ENCODE results near the gene ULK1. TPM values are rescaled to one million over a fixed set of nuclear protein-coding genes. Genes with fewer than 3 reads are reported as not detected.

Gene ULK1
- total and polyA plus RNA-seq, 2 experiments from 2014 or later = 8.4 to 33.8 TPM

DNA sequence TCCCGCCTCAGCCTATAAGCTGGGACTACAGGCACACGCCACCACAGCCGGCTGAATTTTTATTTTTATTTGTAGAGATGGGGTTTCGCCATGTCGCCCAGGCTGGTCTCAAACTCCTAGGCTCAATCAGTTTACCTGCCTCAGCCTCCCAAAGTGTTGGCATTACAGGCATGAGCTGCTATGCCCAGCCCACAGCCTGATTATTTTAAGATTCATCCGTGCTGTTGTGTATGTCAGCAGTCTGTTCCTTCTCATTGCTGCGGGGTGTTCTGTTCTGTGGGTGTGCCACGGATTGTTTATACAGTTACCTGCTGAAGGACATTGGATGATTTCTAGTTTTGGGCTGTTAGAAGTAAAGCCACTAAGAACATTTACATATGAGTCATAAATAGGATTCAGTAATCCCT lies 45.7 kb downstream of the ULK1 start:
- Mint-ChIP-seq H3K36me3 (ENCODE audit: low read depth) (peaks cover 95% of the 10 kb centered on the region), H3K4me1 (no peaks in the 10 kb centered on the region), H3K27me3 (ENCODE audit: insufficient read depth, low read depth, poor library complexity) (peaks cover 8% of the 10 kb centered on the region), H3K4me3 (no peak overlapping the region), H3K9me3 (peaks cover 2% of the 10 kb centered on the region; the same call in 2 of the 3 replicates), H3K27ac (no peak overlapping the region)
- no peak overlapping the region for H3K4me3 ChIP-seq
- no peak for ATAC-seq
- H3K79me2 ChIP-seq (replicated peaks; ENCODE audit: insufficient read depth) = no peaks in the 10 kb centered on the region; the same call in 1 of the 2 replicates
- peaks cover 6% of the 10 kb centered on the region; the same call in 1 of the 2 replicates for H3F3A ChIP-seq (replicated peaks; ENCODE audit: low read depth)
- H3K9me2 ChIP-seq (ENCODE audit: insufficient read depth) = no peaks in the 10 kb centered on the region
- H3K36me3 ChIP-seq (ENCODE audit: insufficient read depth) = peaks cover 42% of the 10 kb centered on the region
- H4K20me1 ChIP-seq (replicated peaks; ENCODE audit: insufficient read depth) = peaks cover 9% of the 10 kb centered on the region; the same call in 1 of the 2 replicates
- DNase-seq (ENCODE audit: low spot score) = no peak
- H3K4me2 ChIP-seq = no peak overlapping the region
- TF ChIP-seq STAT1 (IDR thresholded peaks at IDR 0.05; ENCODE audit: unreplicated experiment) (no peak), JUNB (IDR thresholded peaks at IDR 0.05; ENCODE audit: unreplicated experiment) (no peak), EZH2phosphoT487 (IDR thresholded peaks at IDR 0.05; ENCODE audit: unreplicated experiment) (no peak), CREB1 (CRISPR knock-in tag; IDR thresholded peaks at IDR 0.05; ENCODE audit: low read depth) (no peak), ZNF331 (CRISPR knock-in tag; IDR thresholded peaks at IDR 0.05; ENCODE audit: low read depth) (no peak), EZH2 (IDR thresholded peaks at IDR 0.05; ENCODE audit: low read depth, unreplicated experiment) (no peak), ZNF114 (CRISPR knock-in tag; IDR thresholded peaks at IDR 0.05) (no peak), POLR2AphosphoS5 (IDR thresholded peaks at IDR 0.05; ENCODE audit: low read depth) (no peak), NANOG (IDR thresholded peaks at IDR 0.05; ENCODE audit: borderline replicate concordance) (no peak)
- TF ChIP-seq, protein P1, sequence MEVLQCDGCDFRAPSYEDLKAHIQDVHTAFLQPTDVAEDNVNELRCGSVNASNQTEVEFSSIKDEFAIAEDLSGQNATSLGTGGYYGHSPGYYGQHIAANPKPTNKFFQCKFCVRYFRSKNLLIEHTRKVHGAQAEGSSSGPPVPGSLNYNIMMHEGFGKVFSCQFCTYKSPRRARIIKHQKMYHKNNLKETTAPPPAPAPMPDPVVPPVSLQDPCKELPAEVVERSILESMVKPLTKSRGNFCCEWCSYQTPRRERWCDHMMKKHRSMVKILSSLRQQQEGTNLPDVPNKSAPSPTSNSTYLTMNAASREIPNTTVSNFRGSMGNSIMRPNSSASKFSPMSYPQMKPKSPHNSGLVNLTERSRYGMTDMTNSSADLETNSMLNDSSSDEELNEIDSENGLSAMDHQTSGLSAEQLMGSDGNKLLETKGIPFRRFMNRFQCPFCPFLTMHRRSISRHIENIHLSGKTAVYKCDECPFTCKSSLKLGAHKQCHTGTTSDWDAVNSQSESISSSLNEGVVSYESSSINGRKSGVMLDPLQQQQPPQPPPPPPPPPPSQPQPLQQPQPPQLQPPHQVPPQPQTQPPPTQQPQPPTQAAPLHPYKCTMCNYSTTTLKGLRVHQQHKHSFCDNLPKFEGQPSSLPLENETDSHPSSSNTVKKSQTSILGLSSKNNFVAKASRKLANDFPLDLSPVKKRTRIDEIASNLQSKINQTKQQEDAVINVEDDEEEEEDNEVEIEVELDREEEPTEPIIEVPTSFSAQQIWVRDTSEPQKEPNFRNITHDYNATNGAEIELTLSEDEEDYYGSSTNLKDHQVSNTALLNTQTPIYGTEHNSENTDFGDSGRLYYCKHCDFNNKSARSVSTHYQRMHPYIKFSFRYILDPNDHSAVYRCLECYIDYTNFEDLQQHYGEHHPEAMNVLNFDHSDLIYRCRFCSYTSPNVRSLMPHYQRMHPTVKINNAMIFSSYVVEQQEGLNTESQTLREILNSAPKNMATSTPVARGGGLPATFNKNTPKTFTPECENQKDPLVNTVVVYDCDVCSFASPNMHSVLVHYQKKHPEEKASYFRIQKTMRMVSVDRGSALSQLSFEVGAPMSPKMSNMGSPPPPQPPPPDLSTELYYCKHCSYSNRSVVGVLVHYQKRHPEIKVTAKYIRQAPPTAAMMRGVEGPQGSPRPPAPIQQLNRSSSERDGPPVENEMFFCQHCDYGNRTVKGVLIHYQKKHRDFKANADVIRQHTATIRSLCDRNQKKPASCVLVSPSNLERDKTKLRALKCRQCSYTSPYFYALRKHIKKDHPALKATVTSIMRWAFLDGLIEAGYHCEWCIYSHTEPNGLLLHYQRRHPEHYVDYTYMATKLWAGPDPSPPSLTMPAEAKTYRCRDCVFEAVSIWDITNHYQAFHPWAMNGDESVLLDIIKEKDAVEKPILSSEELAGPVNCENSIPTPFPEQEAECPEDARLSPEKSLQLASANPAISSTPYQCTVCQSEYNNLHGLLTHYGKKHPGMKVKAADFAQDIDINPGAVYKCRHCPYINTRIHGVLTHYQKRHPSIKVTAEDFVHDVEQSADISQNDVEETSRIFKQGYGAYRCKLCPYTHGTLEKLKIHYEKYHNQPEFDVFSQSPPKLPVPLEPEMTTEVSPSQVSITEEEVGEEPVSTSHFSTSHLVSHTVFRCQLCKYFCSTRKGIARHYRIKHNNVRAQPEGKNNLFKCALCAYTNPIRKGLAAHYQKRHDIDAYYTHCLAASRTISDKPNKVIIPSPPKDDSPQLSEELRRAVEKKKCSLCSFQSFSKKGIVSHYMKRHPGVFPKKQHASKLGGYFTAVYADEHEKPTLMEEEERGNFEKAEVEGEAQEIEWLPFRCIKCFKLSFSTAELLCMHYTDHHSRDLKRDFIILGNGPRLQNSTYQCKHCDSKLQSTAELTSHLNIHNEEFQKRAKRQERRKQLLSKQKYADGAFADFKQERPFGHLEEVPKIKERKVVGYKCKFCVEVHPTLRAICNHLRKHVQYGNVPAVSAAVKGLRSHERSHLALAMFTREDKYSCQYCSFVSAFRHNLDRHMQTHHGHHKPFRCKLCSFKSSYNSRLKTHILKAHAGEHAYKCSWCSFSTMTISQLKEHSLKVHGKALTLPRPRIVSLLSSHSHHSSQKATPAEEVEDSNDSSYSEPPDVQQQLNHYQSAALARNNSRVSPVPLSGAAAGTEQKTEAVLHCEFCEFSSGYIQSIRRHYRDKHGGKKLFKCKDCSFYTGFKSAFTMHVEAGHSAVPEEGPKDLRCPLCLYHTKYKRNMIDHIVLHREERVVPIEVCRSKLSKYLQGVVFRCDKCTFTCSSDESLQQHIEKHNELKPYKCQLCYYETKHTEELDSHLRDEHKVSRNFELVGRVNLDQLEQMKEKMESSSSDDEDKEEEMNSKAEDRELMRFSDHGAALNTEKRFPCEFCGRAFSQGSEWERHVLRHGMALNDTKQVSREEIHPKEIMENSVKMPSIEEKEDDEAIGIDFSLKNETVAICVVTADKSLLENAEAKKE (CRISPR knock-in tag; IDR thresholded peaks at IDR 0.05) = no peak
- TF ChIP-seq, protein P2, sequence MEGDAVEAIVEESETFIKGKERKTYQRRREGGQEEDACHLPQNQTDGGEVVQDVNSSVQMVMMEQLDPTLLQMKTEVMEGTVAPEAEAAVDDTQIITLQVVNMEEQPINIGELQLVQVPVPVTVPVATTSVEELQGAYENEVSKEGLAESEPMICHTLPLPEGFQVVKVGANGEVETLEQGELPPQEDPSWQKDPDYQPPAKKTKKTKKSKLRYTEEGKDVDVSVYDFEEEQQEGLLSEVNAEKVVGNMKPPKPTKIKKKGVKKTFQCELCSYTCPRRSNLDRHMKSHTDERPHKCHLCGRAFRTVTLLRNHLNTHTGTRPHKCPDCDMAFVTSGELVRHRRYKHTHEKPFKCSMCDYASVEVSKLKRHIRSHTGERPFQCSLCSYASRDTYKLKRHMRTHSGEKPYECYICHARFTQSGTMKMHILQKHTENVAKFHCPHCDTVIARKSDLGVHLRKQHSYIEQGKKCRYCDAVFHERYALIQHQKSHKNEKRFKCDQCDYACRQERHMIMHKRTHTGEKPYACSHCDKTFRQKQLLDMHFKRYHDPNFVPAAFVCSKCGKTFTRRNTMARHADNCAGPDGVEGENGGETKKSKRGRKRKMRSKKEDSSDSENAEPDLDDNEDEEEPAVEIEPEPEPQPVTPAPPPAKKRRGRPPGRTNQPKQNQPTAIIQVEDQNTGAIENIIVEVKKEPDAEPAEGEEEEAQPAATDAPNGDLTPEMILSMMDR (conservative IDR thresholded peaks at IDR 0.05; ENCODE audit: low read depth in 2 of 2) = no peak
- TF ChIP-seq, protein P3, sequence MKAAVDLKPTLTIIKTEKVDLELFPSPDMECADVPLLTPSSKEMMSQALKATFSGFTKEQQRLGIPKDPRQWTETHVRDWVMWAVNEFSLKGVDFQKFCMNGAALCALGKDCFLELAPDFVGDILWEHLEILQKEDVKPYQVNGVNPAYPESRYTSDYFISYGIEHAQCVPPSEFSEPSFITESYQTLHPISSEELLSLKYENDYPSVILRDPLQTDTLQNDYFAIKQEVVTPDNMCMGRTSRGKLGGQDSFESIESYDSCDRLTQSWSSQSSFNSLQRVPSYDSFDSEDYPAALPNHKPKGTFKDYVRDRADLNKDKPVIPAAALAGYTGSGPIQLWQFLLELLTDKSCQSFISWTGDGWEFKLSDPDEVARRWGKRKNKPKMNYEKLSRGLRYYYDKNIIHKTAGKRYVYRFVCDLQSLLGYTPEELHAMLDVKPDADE (IDR thresholded peaks at IDR 0.05) = no peak
- TF ChIP-seq, protein P4, sequence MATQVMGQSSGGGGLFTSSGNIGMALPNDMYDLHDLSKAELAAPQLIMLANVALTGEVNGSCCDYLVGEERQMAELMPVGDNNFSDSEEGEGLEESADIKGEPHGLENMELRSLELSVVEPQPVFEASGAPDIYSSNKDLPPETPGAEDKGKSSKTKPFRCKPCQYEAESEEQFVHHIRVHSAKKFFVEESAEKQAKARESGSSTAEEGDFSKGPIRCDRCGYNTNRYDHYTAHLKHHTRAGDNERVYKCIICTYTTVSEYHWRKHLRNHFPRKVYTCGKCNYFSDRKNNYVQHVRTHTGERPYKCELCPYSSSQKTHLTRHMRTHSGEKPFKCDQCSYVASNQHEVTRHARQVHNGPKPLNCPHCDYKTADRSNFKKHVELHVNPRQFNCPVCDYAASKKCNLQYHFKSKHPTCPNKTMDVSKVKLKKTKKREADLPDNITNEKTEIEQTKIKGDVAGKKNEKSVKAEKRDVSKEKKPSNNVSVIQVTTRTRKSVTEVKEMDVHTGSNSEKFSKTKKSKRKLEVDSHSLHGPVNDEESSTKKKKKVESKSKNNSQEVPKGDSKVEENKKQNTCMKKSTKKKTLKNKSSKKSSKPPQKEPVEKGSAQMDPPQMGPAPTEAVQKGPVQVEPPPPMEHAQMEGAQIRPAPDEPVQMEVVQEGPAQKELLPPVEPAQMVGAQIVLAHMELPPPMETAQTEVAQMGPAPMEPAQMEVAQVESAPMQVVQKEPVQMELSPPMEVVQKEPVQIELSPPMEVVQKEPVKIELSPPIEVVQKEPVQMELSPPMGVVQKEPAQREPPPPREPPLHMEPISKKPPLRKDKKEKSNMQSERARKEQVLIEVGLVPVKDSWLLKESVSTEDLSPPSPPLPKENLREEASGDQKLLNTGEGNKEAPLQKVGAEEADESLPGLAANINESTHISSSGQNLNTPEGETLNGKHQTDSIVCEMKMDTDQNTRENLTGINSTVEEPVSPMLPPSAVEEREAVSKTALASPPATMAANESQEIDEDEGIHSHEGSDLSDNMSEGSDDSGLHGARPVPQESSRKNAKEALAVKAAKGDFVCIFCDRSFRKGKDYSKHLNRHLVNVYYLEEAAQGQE (IDR thresholded peaks at IDR 0.05; ENCODE audit: unreplicated experiment) = no peak
- H3K27me3 ChIP-seq (ENCODE audit: insufficient read depth) = no peaks in the 10 kb centered on the region
- no peak overlapping the region for H3K27ac ChIP-seq (ENCODE audit: low read depth)
- no peaks in the 10 kb centered on the region for H3K4me1 ChIP-seq (ENCODE audit: insufficient read depth)
- H2AFZ ChIP-seq = no peak overlapping the region
